ENCODE results near the gene SYNE1. TPM values are rescaled to one million over a fixed set of nuclear protein-coding genes. Genes with fewer than 3 reads are reported as not detected.

The SYNE1 gene
- total and polyA plus RNA-seq, 2 of the 8 experiments (the other 6 are each of a cell fraction or from before 2014, with no cell fraction given): 2.8 to 5.5 TPM

GRCh38 chr6:152636021-152636608 is 1.0 kb downstream of the SYNE1 start (continued):
- TF ChIP-seq SIN3A (conservative IDR thresholded peaks at IDR 0.05 in 1 of 2, IDR thresholded peaks at IDR 0.05 in 1 of 2; ENCODE audit: low read depth in 1 of 2, low read length in 2 of 2): peak in 1 of 2 experiments; percentile 27; a peak in 1 of 4 replicates
- 0 out of 2 replicates have a peak, but pooled peaks have one; percentile 50 for TF ChIP-seq RBBP5 (IDR thresholded peaks at IDR 0.05; ENCODE audit: borderline replicate concordance, low read depth, low read length)
- TF ChIP-seq RNF2 (IDR thresholded peaks at IDR 0.05; ENCODE audit: borderline replicate concordance, low read depth, low read length, missing control alignments, poor library complexity, severe bottlenecking): no peak
- TF ChIP-seq FOSL1 (IDR thresholded peaks at IDR 0.05; ENCODE audit: insufficient read depth, low read depth, low read length): no peak
- no peak for TF ChIP-seq ATF3 (IDR thresholded peaks at IDR 0.05; ENCODE audit: insufficient read depth, low read depth, low read length)
- peak; percentile 44; the same call in 1 of the 2 replicates for TF ChIP-seq TBP (IDR thresholded peaks at IDR 0.05; ENCODE audit: low read depth, low read length)
- 0 out of 2 replicates have a peak, but pooled peaks have one; percentile 11 for TF ChIP-seq MAX (IDR thresholded peaks at IDR 0.05)

Measured in H1 (cell line).